HG02884 (cell line): ENCODE results near the gene TRANK1.
A peak's percentile ranks its signal among the peaks of the same experiment; 100 is the strongest.
"Not testable (repeated sequence)": the region's sequence is repeated elsewhere in the genome, so short reads cannot be mapped to it uniquely, and the experiment has no call there.

Experiments used
- ATAC-seq: cut with Tn5 transposase; IDR thresholded peaks from one replicate; pipeline ENCODE4 v1.9.1; 2021; ENCODE audit warnings: mild to moderate bottlenecking, moderate library complexity; ENCODE audit not compliant: unreplicated experiment

Gene TRANK1

GRCh38 chr3:36923523-36923943 is 21.3 kb downstream of the TRANK1 start:
- no peak for ATAC-seq

GRCh38 chr3:36920884-36921567 is 23.8 kb downstream of the TRANK1 start:
- ATAC-seq, result no peak

GRCh38 chr3:36919439-36920160 is 25.3 kb downstream of the TRANK1 start:
- ATAC-seq, result no peak

GRCh38 chr3:36918050-36918449 is 26.8 kb downstream of the TRANK1 start:
- peak; percentile 92 for ATAC-seq

- peak; percentile 95 for ATAC-seq
These were observed 32.7 kb downstream of the TRANK1 start for GRCh38 chr3:36911990-36912804.

- ATAC-seq, result no peak
These were observed 35.2 kb downstream of the TRANK1 start for GRCh38 chr3:36909666-36910065.

GRCh38 chr3:36909181-36909580 is 35.7 kb downstream of the TRANK1 start:
- ATAC-seq, result no peak

- ATAC-seq, result no peak
These were observed 36.1 kb downstream of the TRANK1 start for GRCh38 chr3:36908647-36909180.

GRCh38 chr3:36907911-36908646 is 36.8 kb downstream of the TRANK1 start:
- peak; percentile 18 for ATAC-seq

GRCh38 chr3:36906504-36907149 is 38.2 kb downstream of the TRANK1 start:
- ATAC-seq, result no peak

GRCh38 chr3:36905545-36905944 is 39.3 kb downstream of the TRANK1 start:
- no peak for ATAC-seq

- no peak for ATAC-seq
These were observed 40.2 kb downstream of the TRANK1 start for GRCh38 chr3:36904641-36905040.

- not testable (repeated sequence) for ATAC-seq
These were observed 40.8 kb downstream of the TRANK1 start for GRCh38 chr3:36904065-36904464.

- no peak for ATAC-seq
These were observed 41.6 kb downstream of the TRANK1 start for GRCh38 chr3:36903119-36903882.

GRCh38 chr3:36901588-36901987 is 43.3 kb downstream of the TRANK1 start:
- ATAC-seq, result no peak

- ATAC-seq, result no peak
These were observed 44.1 kb downstream of the TRANK1 start for GRCh38 chr3:36900474-36901443.

- ATAC-seq, result no peak
These were observed 49.1 kb downstream of the TRANK1 start for GRCh38 chr3:36895496-36896409.
